Neural progenitor cell (in vitro differentiated cells): ENCODE results near the gene ACER1.

Experiments
- EZH2 ChIP-seq: fragments of 200-600 bp; sonication (generic); IDR thresholded peaks from 2 replicates; pipeline ENCODE4 v1.6.1; 2017; ENCODE audit warnings: antibody characterized with exemption, mild to moderate bottlenecking, moderate library complexity
- EZH2phosphoT487 ChIP-seq: fragments of 200-600 bp; sonication (generic); IDR thresholded peaks from 2 replicates; pipeline ENCODE4 v1.6.1; 2017; ENCODE audit warnings: antibody characterized with exemption
- TF ChIP-seq, protein P1 (sequence below): fragments of 200-600 bp; sonication (generic); IDR thresholded peaks from 2 replicates; pipeline ENCODE4 v1.5.1; 2017; ENCODE audit warnings: antibody characterized with exemption, mild to moderate bottlenecking

DNA sequence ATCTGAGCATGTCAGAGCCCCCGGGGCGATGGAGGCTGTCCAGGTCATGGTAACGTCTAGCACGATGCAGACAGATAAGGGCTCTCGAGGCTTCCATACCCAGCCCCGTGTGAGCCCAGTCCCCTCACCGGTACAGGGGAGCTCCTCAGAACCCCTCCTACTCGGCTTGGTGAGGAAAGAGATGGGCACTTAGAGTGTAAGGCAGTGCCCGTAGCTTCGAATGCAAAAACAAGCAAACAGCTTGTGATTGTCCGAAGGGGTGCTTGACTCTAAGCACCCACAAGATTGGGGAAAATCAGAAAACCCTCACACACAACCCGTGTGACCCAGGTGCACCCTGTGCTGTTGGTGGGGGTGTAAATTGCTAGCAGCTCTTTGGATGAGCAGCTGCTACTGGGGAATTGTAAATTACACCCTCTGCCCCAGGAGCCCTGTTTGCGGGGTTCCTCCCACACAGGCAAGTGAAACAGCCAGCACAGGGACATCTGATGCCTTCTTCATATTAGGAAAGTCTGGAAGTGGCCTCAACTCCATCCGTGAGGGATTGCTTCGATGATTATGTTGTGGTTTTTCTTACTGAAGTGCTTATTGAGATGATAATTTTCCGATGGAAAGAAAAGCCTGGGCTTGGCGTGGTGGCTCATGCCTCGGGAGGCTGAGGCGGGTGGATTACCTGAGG lies 43.2 kb upstream of the ACER1 start:
- TF ChIP-seq, protein P1, sequence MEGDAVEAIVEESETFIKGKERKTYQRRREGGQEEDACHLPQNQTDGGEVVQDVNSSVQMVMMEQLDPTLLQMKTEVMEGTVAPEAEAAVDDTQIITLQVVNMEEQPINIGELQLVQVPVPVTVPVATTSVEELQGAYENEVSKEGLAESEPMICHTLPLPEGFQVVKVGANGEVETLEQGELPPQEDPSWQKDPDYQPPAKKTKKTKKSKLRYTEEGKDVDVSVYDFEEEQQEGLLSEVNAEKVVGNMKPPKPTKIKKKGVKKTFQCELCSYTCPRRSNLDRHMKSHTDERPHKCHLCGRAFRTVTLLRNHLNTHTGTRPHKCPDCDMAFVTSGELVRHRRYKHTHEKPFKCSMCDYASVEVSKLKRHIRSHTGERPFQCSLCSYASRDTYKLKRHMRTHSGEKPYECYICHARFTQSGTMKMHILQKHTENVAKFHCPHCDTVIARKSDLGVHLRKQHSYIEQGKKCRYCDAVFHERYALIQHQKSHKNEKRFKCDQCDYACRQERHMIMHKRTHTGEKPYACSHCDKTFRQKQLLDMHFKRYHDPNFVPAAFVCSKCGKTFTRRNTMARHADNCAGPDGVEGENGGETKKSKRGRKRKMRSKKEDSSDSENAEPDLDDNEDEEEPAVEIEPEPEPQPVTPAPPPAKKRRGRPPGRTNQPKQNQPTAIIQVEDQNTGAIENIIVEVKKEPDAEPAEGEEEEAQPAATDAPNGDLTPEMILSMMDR: no peak
- TF ChIP-seq EZH2 (no peak), EZH2phosphoT487 (no peak)
